Heart right ventricle (tissue), 16 donors: ENCODE results near the gene GRB10. TPM values are rescaled to one million over a fixed set of nuclear protein-coding genes. Genes with fewer than 3 reads are reported as not detected.
"Not testable (repeated sequence)": the region's sequence is repeated elsewhere in the genome, so short reads cannot be mapped to it uniquely, and the experiment has no call there.

ENCODE experiments used
- ATAC-seq, 8 donors: fragments of 200-7000 bp; cut with Tn5 transposase; one replicate each; pipeline ENCODE4 v1.9.1; 2020; ENCODE audit warnings: mild to moderate bottlenecking in 8 of 8, moderate library complexity in 8 of 8, moderate number of reproducible peaks in 1 of 8
- DNase-seq, 2 donors: peaks; one replicate each; pipeline ENCODE4 v3.0.0-alpha.2; 2020
- H3K27ac ChIP-seq, 10 donors: fragments of 200-600 bp; sonication (generic) in 2 of 10; one replicate each; pipeline versions ENCODE4 v1.5.0 to v1.8.0; 2020 to 2022; ENCODE audit warnings: mild to moderate bottlenecking in 3 of 10
- H3K27me3 ChIP-seq, 7 donors: fragments of 200-600 bp; one replicate each; pipeline ENCODE4 v1.8.0; 2021 to 2022; ENCODE audit warnings: mild to moderate bottlenecking in 2 of 7
- H3K36me3 ChIP-seq, 9 donors: fragments of 200-600 bp; sonication (generic) in 1 of 9; one replicate each; pipeline versions ENCODE4 v1.5.0 to v1.8.0; 2020 to 2022; ENCODE audit warnings: mild to moderate bottlenecking in 2 of 9
- H3K4me1 ChIP-seq, 9 donors: fragments of 200-600 bp; sonication (generic) in 1 of 9; one replicate each; pipeline versions ENCODE4 v1.5.0 to v1.8.0; 2020 to 2022; ENCODE audit warnings: mild to moderate bottlenecking in 4 of 9
- H3K4me3 ChIP-seq, 10 donors: fragments of 200-600 bp; sonication (generic) in 2 of 10; one replicate each; pipeline versions ENCODE4 v1.5.0 to v1.8.0; 2020 to 2022; ENCODE audit warnings: mild to moderate bottlenecking in 7 of 10, moderate library complexity in 2 of 10
- H3K9me3 ChIP-seq, 11 donors: fragments of 200-600 bp in 10 of 11; sonication (generic) in 2 of 11; one replicate each; pipeline versions ENCODE4 v1.5.0 to v1.8.0; 2013 to 2022; ENCODE audit warnings: mild to moderate bottlenecking in 2 of 11, control low read depth in 1 of 11, moderate library complexity in 1 of 11
- WGBS, 2 donors: extraction: QIAGEN DNeasy Blood & Tissue Kit; methylation state at CpG; one replicate each; pipeline ENCODE4 v1.1.7; 2013; ENCODE audit warnings: inconsistent platforms in 1 of 2; 5-methylcytosine and 5-hydroxymethylcytosine counted together
- intact Hi-C, 10 donors: fragments of 100-400 bp; cut with DNase I; formaldehyde crosslinking; loops; one replicate each; pipeline versions ENCODE4 v1.11.1 to v1.14.2; 2022
- polyA plus RNA-seq, 2 donors: library from polyadenylated mRNA; stranded (reverse); fragments of 200-250 nt; gene quantifications; one replicate each; pipeline ENCODE4 v1.2.3, GENCODE V29; 2013
- total RNA-seq, 10 donors: library from RNA; stranded (reverse); fragmentation: NEBNext Ultra II Directional in 3 of 10; extraction: Animal tissue kit (Norgen Biotek cat#: 25700) in 3 of 10; gene quantifications; one replicate each; pipeline versions ENCODE4 v1.2.1 to v1.2.4, GENCODE V29; 2021 to 2023
- TF ChIP-seq, protein P1 (sequence below), 9 donors: fragments of 200-600 bp; sonication (generic) in 2 of 9; IDR thresholded peaks; one replicate each; pipeline versions ENCODE4 v1.5.0 to v1.8.0; 2021 to 2022; ENCODE audit warnings: antibody characterized with exemption in 9 of 9, mild to moderate bottlenecking in 5 of 9, moderate library complexity in 1 of 9
- donor health status: Arrhythmogenic right ventricular cardiomyopathy.
- donor health status: ischemic (EF 13 %, LVEDD 7.1; RV severe dilation, severe dysfunction).
- donor health status: healthy with polysubstance abuse.
- donor health status: DM: no; HTN: yes; CAD: no.
- donor health status: DM: no; HTN: no; CAD: no.
- donor health status: ischemic (EF 25% LVEDD 6.9; RV normal size, moderate dysfunction).
- donor health status: ischemic (EF 25% LVEDD 5.7; RV mildly dilated, moderate dysfunction).
- donor health status: healthy.
- donor health status: DM: yes; HTN: yes; CAD: no.
- donor health status: Ischemic cardiomyopathy.
- donor health status: ischemic (EF 35%, LVEDD 5.7; RV mildly dilated, moderate dysfunction).
- donor health status: nonischemic (EF 11% LVEDD 7.7; RV severe dilation, severe dysfunction).
- donor health status: DM: yes; HTN: yes; CAD: no.
- donor health status: PGD.
- donor health status: ischemic (EF 29% LVEDD 5.4; RV normal size, mild dysfunction).
- donor health status: nonischemic (EF 23%, LVEDD 6.1; RV moderate dilation, normal function).

GRB10 gene
- total and polyA plus RNA-seq, 12 donors = 13.2 to 48.7 (median 29.6) TPM

DNA sequence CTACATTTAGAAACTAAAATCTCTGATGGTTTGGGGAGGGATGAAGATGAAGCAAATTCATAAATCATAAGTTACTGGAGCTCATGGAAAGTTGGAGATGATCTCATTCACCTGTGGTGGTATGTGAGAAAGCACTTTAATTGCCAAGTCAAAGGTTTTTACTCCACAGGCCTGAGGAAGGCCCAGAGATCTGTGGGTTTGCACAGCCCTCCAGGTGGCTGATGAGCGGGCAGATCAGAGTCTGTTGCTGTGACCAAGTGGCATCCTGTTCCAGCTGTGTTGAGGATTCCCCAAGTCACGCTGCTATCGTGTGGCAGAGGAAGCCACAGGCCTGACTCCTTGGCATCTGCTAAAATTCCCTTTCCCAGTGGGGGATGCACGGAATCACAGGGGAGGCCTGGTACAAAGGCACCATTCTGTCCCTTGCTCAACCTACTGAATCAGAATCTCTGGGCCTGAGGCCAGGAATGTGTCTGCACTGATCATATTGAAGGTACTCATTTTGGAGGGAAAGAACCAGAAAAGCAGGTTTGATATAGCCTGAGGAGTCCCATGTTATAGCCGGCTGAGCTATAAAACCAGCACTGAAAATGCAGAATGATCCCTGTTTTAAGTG is 197.8 kb downstream of the GRB10 start:
- Histone ChIP-seq H3K36me3 (no peaks in the 10 kb centered on the region), H3K27ac (no peak overlapping the region), H3K4me3 (no peak overlapping the region), H3K27me3 (no peaks in the 10 kb centered on the region), H3K4me1 (peaks cover 0 to 6% (median 0%) of the 10 kb centered on the region in 9 donors), H3K9me3 (peaks cover 0 to 22% (median 6%) of the 10 kb centered on the region in 11 donors)
- 86 to 90% methylated on average over 5 of the region's 5 CpGs for WGBS, 2 donors
- DNase-seq (no peak), ATAC-seq (no peak)
- TF ChIP-seq, protein P1, sequence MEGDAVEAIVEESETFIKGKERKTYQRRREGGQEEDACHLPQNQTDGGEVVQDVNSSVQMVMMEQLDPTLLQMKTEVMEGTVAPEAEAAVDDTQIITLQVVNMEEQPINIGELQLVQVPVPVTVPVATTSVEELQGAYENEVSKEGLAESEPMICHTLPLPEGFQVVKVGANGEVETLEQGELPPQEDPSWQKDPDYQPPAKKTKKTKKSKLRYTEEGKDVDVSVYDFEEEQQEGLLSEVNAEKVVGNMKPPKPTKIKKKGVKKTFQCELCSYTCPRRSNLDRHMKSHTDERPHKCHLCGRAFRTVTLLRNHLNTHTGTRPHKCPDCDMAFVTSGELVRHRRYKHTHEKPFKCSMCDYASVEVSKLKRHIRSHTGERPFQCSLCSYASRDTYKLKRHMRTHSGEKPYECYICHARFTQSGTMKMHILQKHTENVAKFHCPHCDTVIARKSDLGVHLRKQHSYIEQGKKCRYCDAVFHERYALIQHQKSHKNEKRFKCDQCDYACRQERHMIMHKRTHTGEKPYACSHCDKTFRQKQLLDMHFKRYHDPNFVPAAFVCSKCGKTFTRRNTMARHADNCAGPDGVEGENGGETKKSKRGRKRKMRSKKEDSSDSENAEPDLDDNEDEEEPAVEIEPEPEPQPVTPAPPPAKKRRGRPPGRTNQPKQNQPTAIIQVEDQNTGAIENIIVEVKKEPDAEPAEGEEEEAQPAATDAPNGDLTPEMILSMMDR (IDR thresholded peaks at IDR 0.05) = no peak
- intact Hi-C loops = loop anchor here in 2 of 10 donors (10.0 kb wide), 2 partner anchors 80 to 110 kb away; no protein-coding TSS in a partner anchor

DNA sequence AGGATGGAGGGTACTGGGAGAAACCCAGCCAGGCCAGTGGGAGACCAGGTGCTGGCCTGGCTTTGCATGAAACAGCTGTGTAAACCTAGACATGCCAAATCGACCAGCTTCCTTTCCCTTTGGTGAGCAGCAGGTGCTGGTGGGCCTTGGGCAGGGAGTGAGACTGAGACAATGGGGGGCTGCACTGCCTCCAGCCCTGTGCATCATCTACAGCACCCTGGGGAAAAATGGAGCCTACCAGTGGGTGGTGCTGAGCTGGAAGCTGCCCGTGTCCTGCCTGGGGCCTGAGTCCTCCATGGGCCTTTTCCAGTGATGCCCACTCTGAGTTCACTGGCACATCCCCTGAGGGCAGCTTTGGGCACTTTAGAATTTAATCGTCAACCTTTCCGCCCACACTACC is 198.3 kb downstream of the GRB10 start:
- ATAC-seq = no peak
- H3K36me3 ChIP-seq = no peaks in the 10 kb centered on the region
- no peak for DNase-seq
- H3K27ac ChIP-seq = no peak overlapping the region
- WGBS, 2 donors = 82 to 84% methylated on average over 4 of the region's 4 CpGs
- H3K9me3 ChIP-seq = peaks cover 0 to 22% (median 6%) of the 10 kb centered on the region in 11 donors
- peaks cover 0 to 6% (median 0%) of the 10 kb centered on the region in 9 donors for H3K4me1 ChIP-seq
- no peaks in the 10 kb centered on the region for H3K27me3 ChIP-seq
- intact Hi-C loops = loop anchor here in 2 of 10 donors (10.0 kb wide), 2 partner anchors 80 to 110 kb away; no protein-coding TSS in a partner anchor
- no peak overlapping the region for H3K4me3 ChIP-seq
- TF ChIP-seq, protein P1 (IDR thresholded peaks at IDR 0.05) = no peak

DNA sequence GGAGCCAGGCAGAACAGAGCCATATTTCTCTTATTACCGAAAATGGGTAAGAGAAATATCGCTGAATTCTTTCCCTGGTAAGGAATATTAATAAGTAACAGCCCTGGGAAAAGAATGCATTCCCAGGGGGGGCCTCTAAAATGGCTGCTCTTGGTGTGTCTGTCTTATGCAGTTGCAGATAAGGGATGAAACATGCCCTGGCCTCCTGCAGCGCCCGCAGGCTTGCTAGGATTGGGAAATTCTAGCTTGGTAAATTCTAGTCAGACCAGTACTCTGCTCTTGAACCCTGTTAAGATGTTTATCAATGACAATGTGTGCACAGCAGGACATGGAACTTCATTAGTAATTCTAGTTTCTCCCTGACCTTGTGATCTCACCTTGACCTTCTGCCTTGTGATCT is 199.4 kb downstream of the GRB10 start:
- 95 to 98% methylated on average over 4 of the region's 4 CpGs for WGBS, 2 donors
- DNase-seq, H3K27me3 ChIP-seq, H3K4me3 ChIP-seq, H3K27ac ChIP-seq, ATAC-seq, H3K4me1 ChIP-seq, H3K36me3 ChIP-seq: not testable (repeated sequence)
- H3K9me3 ChIP-seq = peaks cover 0 to 22% (median 6%) of the 10 kb centered on the region in 11 donors
- intact Hi-C loops = loop anchor here in 2 of 10 donors (10.0 kb wide), 2 partner anchors 78 to 108 kb away; no protein-coding TSS in a partner anchor

DNA sequence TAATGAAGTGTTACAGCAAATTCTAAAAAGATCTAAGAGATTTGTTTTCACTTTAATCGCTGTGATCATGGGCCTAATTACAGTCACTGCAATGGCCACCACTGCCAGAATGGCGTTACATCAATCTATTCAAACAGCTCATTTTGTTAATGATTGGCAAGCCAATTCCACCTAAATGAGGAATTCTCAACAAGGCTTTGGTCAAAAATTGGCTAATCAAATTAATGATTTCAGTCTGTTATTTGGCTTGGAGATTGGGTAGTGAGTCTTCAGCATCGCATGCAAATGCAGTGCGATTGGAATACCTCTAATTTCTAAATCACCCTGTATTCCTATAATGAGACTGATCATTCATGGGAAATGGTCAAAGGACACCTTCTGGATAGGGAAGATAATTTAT is 200.4 kb downstream of the GRB10 start:
- not testable (repeated sequence) for H3K27ac ChIP-seq, H3K4me1 ChIP-seq, DNase-seq, H3K27me3 ChIP-seq, H3K4me3 ChIP-seq, H3K36me3 ChIP-seq, ATAC-seq
- intact Hi-C loops = loop anchor here in 2 of 10 donors (10.0 kb wide), 2 partner anchors 77 to 107 kb away; no protein-coding TSS in a partner anchor
- peaks cover 0 to 22% (median 6%) of the 10 kb centered on the region in 11 donors for H3K9me3 ChIP-seq
- 94 to 97% methylated on average over 4 of the region's 4 CpGs for WGBS, 2 donors

DNA sequence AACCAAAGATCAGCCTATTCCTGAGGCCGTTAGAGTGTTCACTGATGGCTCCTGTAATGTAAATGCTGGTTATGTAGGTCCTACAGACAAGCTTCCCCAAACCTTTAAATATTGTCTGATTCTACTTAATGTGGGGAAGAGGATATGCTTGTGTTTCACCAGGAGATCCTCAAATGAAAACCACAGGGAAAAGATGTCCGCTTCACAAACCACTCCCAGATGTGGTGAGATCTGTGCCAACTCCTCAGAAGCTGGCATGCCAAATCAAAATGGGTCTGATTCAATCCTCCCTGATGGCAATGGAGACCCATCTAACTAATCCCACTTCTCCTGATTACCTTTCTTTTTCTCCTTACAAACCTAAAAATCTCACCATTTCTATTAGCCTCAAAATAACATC is 202.0 kb downstream of the GRB10 start:
- not testable (repeated sequence) for H3K36me3 ChIP-seq, ATAC-seq, H3K27me3 ChIP-seq, H3K4me1 ChIP-seq, H3K27ac ChIP-seq, H3K4me3 ChIP-seq, DNase-seq
- peaks cover 0 to 28% (median 6%) of the 10 kb centered on the region in 11 donors for H3K9me3 ChIP-seq
- intact Hi-C loops = loop anchor here in 2 of 10 donors (10.0 kb wide), 2 partner anchors 76 to 106 kb away; no protein-coding TSS in a partner anchor
- 82 to 89% methylated on average over 2 of the region's 2 CpGs for WGBS, 2 donors

DNA sequence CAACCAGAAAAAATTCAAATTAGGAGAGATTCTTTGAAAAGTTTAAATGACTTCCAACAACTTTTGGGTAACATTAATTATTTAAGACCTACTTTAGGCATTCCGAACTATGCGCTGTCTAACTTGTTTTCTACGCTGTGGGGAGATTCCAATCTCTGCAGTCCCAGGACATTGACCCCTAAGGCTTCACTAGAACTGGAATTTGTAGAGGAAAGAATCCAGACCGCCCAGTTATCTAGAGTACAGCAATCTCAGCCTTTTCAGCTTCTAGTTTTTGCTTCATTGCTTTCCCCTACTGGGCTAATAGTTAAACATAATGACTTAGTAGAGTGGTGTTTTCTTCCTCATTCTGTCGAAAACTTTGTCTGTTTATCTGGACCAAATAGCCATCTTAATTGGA is 202.6 kb downstream of the GRB10 start:
- 78 to 82% methylated on average over 5 of the region's 5 CpGs for WGBS, 2 donors
- intact Hi-C loops = loop anchor here in 2 of 10 donors (10.0 kb wide), 2 partner anchors 75 to 105 kb away; no protein-coding TSS in a partner anchor
- no peak for DNase-seq
- H3K27ac ChIP-seq = no peak overlapping the region
- no peak overlapping the region for H3K4me3 ChIP-seq
- H3K36me3 ChIP-seq = no peaks in the 10 kb centered on the region
- ATAC-seq = no peak
- H3K4me1 ChIP-seq = no peaks in the 10 kb centered on the region
- TF ChIP-seq, protein P1 (IDR thresholded peaks at IDR 0.05) = no peak
- H3K9me3 ChIP-seq = peaks cover 0 to 28% (median 6%) of the 10 kb centered on the region in 11 donors
- no peaks in the 10 kb centered on the region for H3K27me3 ChIP-seq

DNA sequence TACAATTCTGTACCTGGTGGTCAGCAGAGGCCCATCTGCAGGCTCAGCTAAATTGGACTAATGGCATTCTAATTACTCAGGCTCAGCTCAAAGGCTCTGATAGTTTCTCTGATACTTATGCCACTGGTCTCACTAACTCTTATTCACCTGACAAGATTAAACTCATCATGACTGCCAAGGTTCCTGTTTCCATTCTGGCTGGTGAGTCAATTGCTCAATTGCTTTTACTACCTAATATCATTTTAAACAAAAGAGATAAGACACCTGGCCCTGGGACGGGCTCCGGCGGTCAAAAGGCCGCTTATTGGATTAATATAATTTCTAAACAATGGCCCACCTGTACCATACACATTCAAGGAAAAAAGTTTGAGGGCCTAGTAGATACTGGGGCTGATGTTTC is 204.6 kb downstream of the GRB10 start:
- H3K4me3 ChIP-seq, H3K27me3 ChIP-seq, intact Hi-C loops, H3K4me1 ChIP-seq, DNase-seq, H3K36me3 ChIP-seq, ATAC-seq, H3K27ac ChIP-seq: not testable (repeated sequence)
- H3K9me3 ChIP-seq = peaks cover 0 to 14% (median under 1%) of the 10 kb centered on the region in 11 donors
- 85 to 95% methylated on average over 4 of the region's 4 CpGs for WGBS, 2 donors
